Measurements from ENCODE around the gene PHTF2. TPM values are rescaled to one million over a fixed set of nuclear protein-coding genes. Genes with fewer than 3 reads are reported as not detected.

The PHTF2 gene
- total RNA-seq, 4 donors from 2014 or later = 15.1 to 28.8 (median 20.1) TPM

DNA sequence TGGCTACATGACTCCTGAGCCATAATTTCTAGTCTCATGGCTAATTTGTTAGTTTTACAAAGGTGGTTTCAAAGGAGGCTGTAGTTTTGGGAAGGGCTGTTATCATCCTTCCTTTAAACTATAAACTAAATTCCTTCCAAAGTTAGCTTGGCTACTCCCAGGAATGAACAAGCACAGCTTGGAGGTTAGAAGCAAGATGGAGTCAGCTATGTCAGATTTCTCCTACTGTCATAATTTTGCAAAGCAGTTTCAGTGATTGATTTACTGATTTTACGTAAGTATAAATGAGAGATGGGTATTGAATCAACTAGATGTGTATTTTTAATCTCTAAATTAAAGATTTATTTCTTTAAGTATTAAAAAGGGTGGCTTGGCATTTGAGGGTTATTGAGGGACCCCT lies 79.9 kb downstream of the PHTF2 start:
- H3K4me1 ChIP-seq = no peaks in the 10 kb centered on the region
- H3K4me3 ChIP-seq = no peak overlapping the region
- H3K36me3 ChIP-seq = no peaks in the 10 kb centered on the region
- TF ChIP-seq, protein P1, sequence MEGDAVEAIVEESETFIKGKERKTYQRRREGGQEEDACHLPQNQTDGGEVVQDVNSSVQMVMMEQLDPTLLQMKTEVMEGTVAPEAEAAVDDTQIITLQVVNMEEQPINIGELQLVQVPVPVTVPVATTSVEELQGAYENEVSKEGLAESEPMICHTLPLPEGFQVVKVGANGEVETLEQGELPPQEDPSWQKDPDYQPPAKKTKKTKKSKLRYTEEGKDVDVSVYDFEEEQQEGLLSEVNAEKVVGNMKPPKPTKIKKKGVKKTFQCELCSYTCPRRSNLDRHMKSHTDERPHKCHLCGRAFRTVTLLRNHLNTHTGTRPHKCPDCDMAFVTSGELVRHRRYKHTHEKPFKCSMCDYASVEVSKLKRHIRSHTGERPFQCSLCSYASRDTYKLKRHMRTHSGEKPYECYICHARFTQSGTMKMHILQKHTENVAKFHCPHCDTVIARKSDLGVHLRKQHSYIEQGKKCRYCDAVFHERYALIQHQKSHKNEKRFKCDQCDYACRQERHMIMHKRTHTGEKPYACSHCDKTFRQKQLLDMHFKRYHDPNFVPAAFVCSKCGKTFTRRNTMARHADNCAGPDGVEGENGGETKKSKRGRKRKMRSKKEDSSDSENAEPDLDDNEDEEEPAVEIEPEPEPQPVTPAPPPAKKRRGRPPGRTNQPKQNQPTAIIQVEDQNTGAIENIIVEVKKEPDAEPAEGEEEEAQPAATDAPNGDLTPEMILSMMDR (IDR thresholded peaks at IDR 0.05) = no peak
- TF ChIP-seq POLR2AphosphoS5 (IDR thresholded peaks at IDR 0.05) (no peak), EP300 (IDR thresholded peaks at IDR 0.05) (no peak), POLR2A (IDR thresholded peaks at IDR 0.05) (no peak)
- 100% methylated on average over 1 of the region's 1 CpG for WGBS, 2 donors (ENCODE audit: low coverage in 1 of 2)
- no peaks in the 10 kb centered on the region for H3K9me3 ChIP-seq
- no peak for ATAC-seq
- no peaks in the 10 kb centered on the region for H3K27me3 ChIP-seq
- no peak overlapping the region for H3K27ac ChIP-seq

DNA sequence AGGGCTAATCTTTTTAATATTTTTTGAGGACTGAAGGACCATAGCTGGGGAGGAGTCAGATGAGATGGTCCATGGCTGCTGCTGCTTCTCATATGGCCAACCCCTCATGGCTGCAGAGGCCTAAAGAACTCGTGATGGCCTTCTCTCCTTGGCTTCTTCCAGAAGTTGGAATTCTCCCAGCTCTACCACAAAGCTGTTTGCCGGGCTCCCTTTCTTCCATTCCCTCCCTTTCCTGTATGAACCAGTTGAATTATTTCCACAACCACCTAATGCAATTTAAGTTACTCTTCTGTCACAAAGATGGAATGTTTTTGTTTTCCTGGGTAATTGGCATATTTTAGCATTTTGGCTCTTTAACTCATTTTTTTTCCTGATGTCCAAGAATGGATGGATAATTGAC lies 80.7 kb downstream of the PHTF2 start:
- H3K36me3 ChIP-seq = no peaks in the 10 kb centered on the region
- TF ChIP-seq POLR2A (IDR thresholded peaks at IDR 0.05) = no peak
- TF ChIP-seq, protein P1 (IDR thresholded peaks at IDR 0.05) = no peak
- TF ChIP-seq POLR2AphosphoS5 (IDR thresholded peaks at IDR 0.05) = no peak
- TF ChIP-seq EP300 (IDR thresholded peaks at IDR 0.05) = no peak
- 42 to 73% methylated on average over 2 of the region's 2 CpGs for WGBS, 2 donors (ENCODE audit: low coverage in 1 of 2)
- H3K4me1 ChIP-seq = no peaks in the 10 kb centered on the region
- no peak overlapping the region for H3K27ac ChIP-seq
- no peak for ATAC-seq
- H3K9me3 ChIP-seq = no peaks in the 10 kb centered on the region
- H3K4me3 ChIP-seq = no peak overlapping the region
- H3K27me3 ChIP-seq = no peaks in the 10 kb centered on the region

DNA sequence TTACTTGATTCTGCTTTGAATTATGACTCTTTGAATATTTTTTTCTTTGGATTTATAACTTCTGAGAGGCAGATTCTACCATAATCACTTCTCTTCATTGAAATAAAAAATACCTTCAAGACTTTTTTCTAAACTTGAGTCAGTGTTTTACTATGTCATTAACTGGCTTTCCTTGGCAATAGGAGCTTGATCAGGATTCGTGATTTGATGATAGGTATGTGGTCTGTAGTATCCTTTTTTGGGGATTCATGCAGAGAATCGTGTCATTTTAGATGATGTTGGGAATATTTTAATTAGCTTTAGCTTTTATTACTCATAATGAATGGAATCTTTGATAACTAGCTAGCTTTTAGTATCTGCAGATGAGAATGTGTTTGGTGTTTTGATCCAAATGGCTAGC lies 83.3 kb downstream of the PHTF2 start:
- Histone ChIP-seq H3K4me1 (no peaks in the 10 kb centered on the region), H3K9me3 (no peaks in the 10 kb centered on the region), H3K4me3 (no peak overlapping the region), H3K27ac (no peak overlapping the region), H3K36me3 (no peaks in the 10 kb centered on the region), H3K27me3 (no peaks in the 10 kb centered on the region)
- no peak for ATAC-seq
- TF ChIP-seq POLR2AphosphoS5 (IDR thresholded peaks at IDR 0.05) (no peak), POLR2A (IDR thresholded peaks at IDR 0.05) (no peak), EP300 (IDR thresholded peaks at IDR 0.05) (no peak)
- TF ChIP-seq, protein P1 (IDR thresholded peaks at IDR 0.05) = no peak
- WGBS, 2 donors (ENCODE audit: low coverage in 1 of 2) = 80 to 87% methylated on average over 2 of the region's 2 CpGs

DNA sequence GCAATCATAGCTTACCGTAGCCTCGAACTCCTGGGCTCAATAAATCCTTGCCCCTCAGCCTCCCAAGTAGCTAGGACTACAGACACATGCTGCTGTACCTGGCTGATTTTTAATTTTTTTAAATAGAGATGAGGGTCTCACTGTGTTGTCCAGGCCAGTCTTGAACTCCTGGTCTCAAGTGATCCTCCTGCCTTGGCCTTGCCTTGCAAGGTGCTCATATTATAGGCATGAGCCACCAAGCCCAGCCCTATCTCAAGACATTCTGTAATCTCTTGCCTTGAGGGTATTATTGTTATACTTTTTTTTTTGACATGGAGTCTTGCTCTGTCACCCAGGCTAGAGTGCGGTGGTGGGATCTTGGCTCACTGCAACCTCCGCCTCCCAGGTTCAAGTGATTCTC lies 86.6 kb downstream of the PHTF2 start:
- TF ChIP-seq POLR2AphosphoS5 (IDR thresholded peaks at IDR 0.05) (no peak), EP300 (IDR thresholded peaks at IDR 0.05) (no peak), POLR2A (IDR thresholded peaks at IDR 0.05) (no peak)
- TF ChIP-seq, protein P1 (IDR thresholded peaks at IDR 0.05) = no peak
- Histone ChIP-seq H3K27ac (no peak overlapping the region), H3K27me3 (no peaks in the 10 kb centered on the region), H3K4me1 (peaks cover 0 to 9% (median 0%) of the 10 kb centered on the region in 3 donors), H3K9me3 (no peaks in the 10 kb centered on the region), H3K4me3 (no peak overlapping the region), H3K36me3 (no peaks in the 10 kb centered on the region)
- 100% methylated on average over 3 of the region's 4 CpGs for WGBS, 2 donors (ENCODE audit: low coverage in 1 of 2)
- no peak for ATAC-seq

DNA sequence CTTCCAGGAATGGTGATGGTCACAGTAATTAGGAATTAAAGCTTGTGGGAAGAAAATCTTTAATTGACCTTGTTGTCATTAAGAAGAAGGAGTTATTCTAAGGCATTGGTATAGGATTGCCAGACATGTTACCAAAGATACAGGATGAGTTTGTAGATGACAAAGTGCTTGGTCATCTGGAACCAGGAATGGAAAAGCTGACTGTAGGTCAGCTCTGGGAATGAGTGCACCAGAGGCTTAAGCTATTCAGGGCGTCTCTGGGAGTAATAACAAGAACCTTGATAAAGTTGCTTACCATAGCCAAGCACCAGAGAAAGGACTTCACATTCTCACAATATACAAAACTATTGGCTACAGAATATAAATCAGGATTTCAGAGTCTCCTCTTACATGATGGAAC lies 89.0 kb downstream of the PHTF2 start:
- peaks cover 0 to 9% (median 0%) of the 10 kb centered on the region in 3 donors for H3K4me1 ChIP-seq
- no peaks in the 10 kb centered on the region for H3K27me3 ChIP-seq
- H3K9me3 ChIP-seq = no peaks in the 10 kb centered on the region
- ATAC-seq = no peak
- no peak overlapping the region for H3K27ac ChIP-seq
- H3K36me3 ChIP-seq = no peaks in the 10 kb centered on the region
- TF ChIP-seq POLR2A (IDR thresholded peaks at IDR 0.05) (no peak), EP300 (IDR thresholded peaks at IDR 0.05) (no peak)
- TF ChIP-seq, protein P1 (IDR thresholded peaks at IDR 0.05) = no peak
- 8 to 27% methylated on average over 1 of the region's 1 CpG for WGBS, 2 donors (ENCODE audit: low coverage in 1 of 2)
- no peak overlapping the region for H3K4me3 ChIP-seq
